ENCODE results near the gene ANGPTL2. TPM values are rescaled to one million over a fixed set of nuclear protein-coding genes. Genes with fewer than 3 reads are reported as not detected.
A peak's percentile ranks its signal among the peaks of the same experiment; 100 is the strongest.

ANGPTL2 gene
- total and polyA plus RNA-seq, 9 of the 15 experiments (the other 6 are each of a cell fraction or from before 2014, with no cell fraction given) = not detected

DNA sequence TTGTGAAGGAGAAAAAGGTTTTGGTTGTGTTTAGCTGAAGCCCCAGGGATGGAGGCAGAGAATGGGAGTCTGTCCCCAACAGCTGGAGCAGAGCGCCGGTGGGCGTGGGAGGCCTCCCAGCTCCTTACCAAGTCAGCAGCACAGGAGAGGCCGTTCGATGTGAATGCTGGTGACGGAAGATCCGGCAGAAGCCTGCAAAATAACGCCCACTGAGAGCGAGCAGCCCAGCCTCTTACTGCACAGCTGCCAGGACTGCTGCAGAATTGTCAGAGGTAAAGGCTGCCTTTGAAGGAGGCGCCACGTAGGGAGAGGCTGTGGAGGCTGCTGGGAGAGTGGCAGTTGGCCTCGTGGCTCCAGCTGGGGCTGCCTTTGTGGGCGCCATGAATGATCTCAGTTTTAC, 26.2 kb downstream of the ANGPTL2 start:
- H3K36me3 ChIP-seq (ENCODE audit: control insufficient read depth, insufficient read depth, low read length) = no peaks in the 10 kb centered on the region
- no peaks in the 10 kb centered on the region for H3K79me2 ChIP-seq (ENCODE audit: control insufficient read depth, insufficient read depth, low read length)
- in situ Hi-C loops (cut with MboI) (no loop called here), intact Hi-C loops (cut with micrococcal nuclease) (no loop called here)
- DNase-seq (ENCODE audit: extremely low read depth in 1 of 4, low spot score in 3 of 4) = peak in 1 of 4 experiments; percentile 6
- peaks cover 2% of the 10 kb centered on the region for H3K9me1 ChIP-seq (ENCODE audit: control insufficient read depth, insufficient read depth, low read length)
- no peak overlapping the region for H2AFZ ChIP-seq (ENCODE audit: low read depth, low read length)
- POLR2A ChIA-PET = interaction anchor here (0.7 kb wide), 1 partner anchor 153 kb away, joined by 4 read pairs; no protein-coding TSS in a partner anchor
- BruUV-seq (replicated peaks) = no TSS peak
- peaks cover 15% of the 10 kb centered on the region; the same call in 1 of the 2 replicates for H4K20me1 ChIP-seq (replicated peaks; ENCODE audit: control insufficient read depth, insufficient read depth, low read length)
- 17% methylated on average over 13 of the region's 13 CpGs for WGBS (ENCODE audit: insufficient coverage, low coverage, missing lambda C conversion rate)
- no peak overlapping the region for H3K9ac ChIP-seq (ENCODE audit: insufficient read depth in 1 of 2, low read depth in 2 of 2, low read length in 2 of 2)
- CTCF ChIA-PET (ENCODE audit: low intra/inter-chr PET ratio) = no interaction called here
- no peaks in the 10 kb centered on the region; a peak in 1 of 5 replicates for H3K4me1 ChIP-seq (replicated peaks in 1 of 2; ENCODE audit: control insufficient read depth in 2 of 2, insufficient read depth in 2 of 2, low read length in 2 of 2)
- peaks cover 26 to 56% of the 10 kb centered on the region in 2 experiments; a peak in 4 of 5 replicates for H3K27me3 ChIP-seq (ENCODE audit: control insufficient read depth in 2 of 2, insufficient read depth in 2 of 2, low read length in 2 of 2)
- H3K9me3 ChIP-seq (replicated peaks; ENCODE audit: control insufficient read depth, insufficient read depth, low read depth, low read length) = no peaks in the 10 kb centered on the region
- no peak overlapping the region for H3K4me2 ChIP-seq (ENCODE audit: insufficient read depth, low read length)
- no peak overlapping the region for H3K4me3 ChIP-seq
- H3K27ac ChIP-seq (ENCODE audit: extremely low read depth, low read depth, low read length) = no peak overlapping the region
- FAIRE-seq = no peak
- peak; percentile 40; the same call in 2 of the 3 replicates for ATAC-seq
- TF ChIP-seq JUND (IDR thresholded peaks at IDR 0.05; ENCODE audit: borderline replicate concordance, low read depth, low read length) (no peak), JUND (tag; IDR thresholded peaks at IDR 0.05; ENCODE audit: borderline replicate concordance, low read depth, low read length) (no peak), ZNF609 (CRISPR knock-in tag; IDR thresholded peaks at IDR 0.05; ENCODE audit: borderline replicate concordance) (no peak), HMG20B (CRISPR knock-in tag; IDR thresholded peaks at IDR 0.05) (no peak), ZNF384 (IDR thresholded peaks at IDR 0.05; ENCODE audit: low read depth, low read length) (no peak), GATAD2B (IDR thresholded peaks at IDR 0.05; ENCODE audit: borderline replicate concordance) (no peak), SP2 (IDR thresholded peaks at IDR 0.05; ENCODE audit: extremely low read depth, low read depth, low read length, poor library complexity, severe bottlenecking) (no peak), ZNF12 (CRISPR knock-in tag; IDR thresholded peaks at IDR 0.05) (no peak), EGR1 (conservative IDR thresholded peaks at IDR 0.05) (0 out of 2 replicates have a peak, but pooled peaks have one; percentile 26), MXI1 (IDR thresholded peaks at IDR 0.05; ENCODE audit: low read depth, low read length) (no peak)
- TF ChIP-seq, protein P1, sequence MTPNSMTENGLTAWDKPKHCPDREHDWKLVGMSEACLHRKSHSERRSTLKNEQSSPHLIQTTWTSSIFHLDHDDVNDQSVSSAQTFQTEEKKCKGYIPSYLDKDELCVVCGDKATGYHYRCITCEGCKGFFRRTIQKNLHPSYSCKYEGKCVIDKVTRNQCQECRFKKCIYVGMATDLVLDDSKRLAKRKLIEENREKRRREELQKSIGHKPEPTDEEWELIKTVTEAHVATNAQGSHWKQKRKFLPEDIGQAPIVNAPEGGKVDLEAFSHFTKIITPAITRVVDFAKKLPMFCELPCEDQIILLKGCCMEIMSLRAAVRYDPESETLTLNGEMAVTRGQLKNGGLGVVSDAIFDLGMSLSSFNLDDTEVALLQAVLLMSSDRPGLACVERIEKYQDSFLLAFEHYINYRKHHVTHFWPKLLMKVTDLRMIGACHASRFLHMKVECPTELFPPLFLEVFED (CRISPR knock-in tag; conservative IDR thresholded peaks at IDR 0.05) = no peak
- TF ChIP-seq, protein P2, sequence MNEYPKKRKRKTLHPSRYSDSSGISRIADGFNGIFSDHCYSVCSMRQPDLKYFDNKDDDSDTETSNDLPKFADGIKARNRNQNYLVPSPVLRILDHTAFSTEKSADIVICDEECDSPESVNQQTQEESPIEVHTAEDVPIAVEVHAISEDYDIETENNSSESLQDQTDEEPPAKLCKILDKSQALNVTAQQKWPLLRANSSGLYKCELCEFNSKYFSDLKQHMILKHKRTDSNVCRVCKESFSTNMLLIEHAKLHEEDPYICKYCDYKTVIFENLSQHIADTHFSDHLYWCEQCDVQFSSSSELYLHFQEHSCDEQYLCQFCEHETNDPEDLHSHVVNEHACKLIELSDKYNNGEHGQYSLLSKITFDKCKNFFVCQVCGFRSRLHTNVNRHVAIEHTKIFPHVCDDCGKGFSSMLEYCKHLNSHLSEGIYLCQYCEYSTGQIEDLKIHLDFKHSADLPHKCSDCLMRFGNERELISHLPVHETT (CRISPR knock-in tag; conservative IDR thresholded peaks at IDR 0.05 in 1 of 2, IDR thresholded peaks at IDR 0.05 in 1 of 2) = 0 out of 4 replicates have a peak, but pooled peaks of 1 of the 2 experiments have one; percentile 51

Data from K562 (cell line).